Measurements from ENCODE around the gene DPEP3.

DPEP3 gene

DNA sequence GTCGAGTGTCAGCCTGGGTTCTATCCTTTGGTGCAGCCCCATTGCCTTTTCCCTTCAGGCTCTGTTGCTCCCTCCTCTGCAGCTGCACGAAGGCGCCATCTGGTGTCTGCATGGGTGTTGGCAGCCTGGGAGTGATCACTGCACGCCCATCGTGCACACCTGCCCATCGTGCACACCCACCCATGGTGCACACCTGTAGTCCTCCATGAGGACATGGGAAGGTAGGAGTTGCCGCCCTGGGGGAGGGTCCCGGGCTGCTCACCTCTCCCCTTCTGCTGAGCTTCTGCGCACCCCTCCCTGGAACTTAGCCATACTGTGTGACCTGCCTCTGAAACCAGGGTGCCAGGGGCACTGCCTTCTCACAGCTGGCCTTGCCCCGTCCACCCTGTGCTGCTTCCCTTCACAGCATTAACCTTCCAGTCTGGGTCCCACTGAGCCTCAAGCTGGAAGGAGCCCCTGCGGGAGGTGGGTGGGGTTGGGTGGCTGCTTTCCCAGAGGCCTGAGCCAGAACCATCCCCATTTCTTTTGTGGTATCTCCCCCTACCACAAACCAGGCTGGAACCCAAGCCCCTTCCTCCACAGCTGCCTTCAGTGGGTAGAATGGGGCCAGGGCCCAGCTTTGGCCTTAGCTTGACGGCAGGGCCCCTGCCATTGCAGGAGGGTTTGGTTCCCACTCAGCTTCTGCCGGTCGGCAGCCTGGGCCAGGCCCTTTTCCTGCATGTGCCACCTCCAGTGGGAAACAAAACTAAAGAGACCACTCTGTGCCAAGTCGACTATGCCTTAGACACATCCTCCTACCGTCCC is 51.5 kb downstream of the DPEP3 start:
- peak; percentile 77 for DNase-seq

GRCh38 chr16:67928147-67928546 is 52.2 kb downstream of the DPEP3 start:
- DNase-seq: no peak

GRCh38 chr16:67927131-67927941 is 53.0 kb downstream of the DPEP3 start:
- DNase-seq: no peak

- no peak for DNase-seq
Observed at GRCh38 chr16:67926181-67926750, 54.0 kb downstream of the DPEP3 start.
